Posterior vena cava (tissue), 2 donors: Measurements from ENCODE around the gene ZDHHC18. TPM values are rescaled to one million over a fixed set of nuclear protein-coding genes. Genes with fewer than 3 reads are reported as not detected.

ENCODE experiments used
- DNase-seq: peaks from one replicate; pipeline ENCODE4 v3.0.0-alpha.2; 2020; ENCODE audit warnings: low spot score
- intact Hi-C, 2 donors: fragments of 100-400 bp; cut with DNase I; formaldehyde crosslinking; loops; one replicate each; pipeline versions ENCODE4 v1.14.1 to v1.14.2; 2022 to 2023
- long read RNA-seq, 2 donors: library from polyadenylated mRNA; unstranded; transcript quantifications; one replicate each; pipeline ENCODE4 v2.0.0, GENCODE V29; 2020 to 2021
- total RNA-seq, 2 donors: library from RNA; stranded (reverse); fragmentation: NEBNext Ultra II Directional; extraction: Animal tissue kit (Norgen Biotek cat#: 25700); gene quantifications; one replicate each; pipeline ENCODE4 v1.2.1, GENCODE V29; 2021
- donor health status: DM: yes; HTN: yes; CAD: no.
- donor health status: DM: yes; HTN: yes; CAD: no.

The ZDHHC18 gene, protein sequence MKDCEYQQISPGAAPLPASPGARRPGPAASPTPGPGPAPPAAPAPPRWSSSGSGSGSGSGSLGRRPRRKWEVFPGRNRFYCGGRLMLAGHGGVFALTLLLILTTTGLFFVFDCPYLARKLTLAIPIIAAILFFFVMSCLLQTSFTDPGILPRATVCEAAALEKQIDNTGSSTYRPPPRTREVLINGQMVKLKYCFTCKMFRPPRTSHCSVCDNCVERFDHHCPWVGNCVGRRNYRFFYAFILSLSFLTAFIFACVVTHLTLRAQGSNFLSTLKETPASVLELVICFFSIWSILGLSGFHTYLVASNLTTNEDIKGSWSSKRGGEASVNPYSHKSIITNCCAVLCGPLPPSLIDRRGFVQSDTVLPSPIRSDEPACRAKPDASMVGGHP
- total RNA-seq, result 10 to 100 TPM; 17.4 to 17.7 TPM
- long read RNA-seq, donor 1, partial matches to known transcripts, result 4 of 6 reads
- long read RNA-seq, donor 1, other reads (novel, unspliced or antisense), result 2 of 6 reads
- long read RNA-seq, donor 2, partial matches to known transcripts, result 2 of 11 reads
- long read RNA-seq, donor 2, other reads (novel, unspliced or antisense), result 9 of 11 reads

DNA sequence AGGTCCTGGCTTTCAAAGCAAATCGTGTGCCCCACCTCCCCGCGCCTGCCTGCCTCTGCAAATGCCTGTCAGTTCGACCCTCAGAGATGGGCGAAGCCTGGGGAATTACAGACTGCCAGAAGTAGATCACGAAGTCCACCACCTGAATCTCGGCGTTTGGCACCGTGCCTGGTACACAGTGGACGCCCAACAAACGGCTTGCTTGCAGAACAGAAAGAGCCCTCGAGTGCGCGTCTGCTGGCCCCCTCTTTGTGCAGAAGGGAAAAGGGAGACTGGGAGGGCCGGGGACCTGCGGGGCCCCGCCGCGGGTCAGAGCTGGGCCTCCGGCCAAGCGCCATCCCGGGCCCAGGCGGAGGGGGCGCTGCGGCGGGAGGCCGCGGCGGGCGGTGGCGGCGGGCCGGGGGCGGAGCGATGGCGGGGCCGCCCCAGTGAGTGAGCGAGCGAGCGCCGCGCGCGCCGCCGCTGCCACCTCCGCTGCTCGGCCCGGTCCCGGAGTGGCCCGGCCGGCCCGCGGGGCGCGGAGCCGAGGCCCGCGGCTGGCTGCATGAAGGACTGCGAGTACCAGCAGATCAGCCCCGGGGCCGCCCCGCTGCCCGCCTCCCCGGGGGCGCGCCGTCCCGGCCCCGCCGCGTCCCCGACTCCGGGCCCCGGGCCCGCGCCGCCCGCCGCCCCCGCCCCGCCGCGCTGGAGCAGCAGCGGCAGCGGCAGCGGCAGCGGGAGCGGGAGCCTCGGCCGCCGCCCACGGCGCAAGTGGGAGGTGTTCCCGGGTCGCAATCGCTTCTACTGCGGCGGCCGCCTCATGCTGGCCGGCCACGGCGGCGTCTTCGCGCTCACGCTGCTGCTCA, at the start of gene ZDHHC18:
Gene ZDHHC18 (plus strand): TSS at position 428 of the 845 bp plus-strand sequence. CDS start 117 bp downstream, at position 545.
- peak; percentile 89 for DNase-seq
- intact Hi-C loops, result no loop called here

DNA sequence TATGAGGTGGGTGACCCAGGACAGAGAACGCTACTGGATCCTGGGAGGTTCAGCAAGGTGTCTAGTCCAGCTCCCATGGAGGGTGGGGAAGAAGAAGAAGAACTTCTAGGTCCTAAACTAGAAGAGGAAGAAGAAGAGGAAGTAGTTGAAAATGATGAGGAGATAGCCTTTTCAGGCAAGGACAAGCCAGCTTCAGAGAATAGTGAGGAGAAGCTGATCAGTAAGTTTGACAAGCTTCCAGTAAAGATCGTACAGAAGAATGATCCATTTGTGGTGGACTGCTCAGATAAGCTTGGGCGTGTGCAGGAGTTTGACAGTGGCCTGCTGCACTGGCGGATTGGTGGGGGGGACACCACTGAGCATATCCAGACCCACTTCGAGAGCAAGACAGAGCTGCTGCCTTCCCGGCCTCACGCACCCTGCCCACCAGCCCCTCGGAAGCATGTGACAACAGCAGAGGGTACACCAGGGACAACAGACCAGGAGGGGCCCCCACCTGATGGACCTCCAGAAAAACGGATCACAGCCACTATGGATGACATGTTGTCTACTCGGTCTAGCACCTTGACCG, 47.3 kb upstream of the ZDHHC18 start:
- intact Hi-C loops, result no loop called here
- no peak for DNase-seq

- intact Hi-C loops, result no loop called here
- DNase-seq, result no peak
Measured at GRCh38 chr1:26780344-26780957, 46.0 kb upstream of the ZDHHC18 start.

DNA sequence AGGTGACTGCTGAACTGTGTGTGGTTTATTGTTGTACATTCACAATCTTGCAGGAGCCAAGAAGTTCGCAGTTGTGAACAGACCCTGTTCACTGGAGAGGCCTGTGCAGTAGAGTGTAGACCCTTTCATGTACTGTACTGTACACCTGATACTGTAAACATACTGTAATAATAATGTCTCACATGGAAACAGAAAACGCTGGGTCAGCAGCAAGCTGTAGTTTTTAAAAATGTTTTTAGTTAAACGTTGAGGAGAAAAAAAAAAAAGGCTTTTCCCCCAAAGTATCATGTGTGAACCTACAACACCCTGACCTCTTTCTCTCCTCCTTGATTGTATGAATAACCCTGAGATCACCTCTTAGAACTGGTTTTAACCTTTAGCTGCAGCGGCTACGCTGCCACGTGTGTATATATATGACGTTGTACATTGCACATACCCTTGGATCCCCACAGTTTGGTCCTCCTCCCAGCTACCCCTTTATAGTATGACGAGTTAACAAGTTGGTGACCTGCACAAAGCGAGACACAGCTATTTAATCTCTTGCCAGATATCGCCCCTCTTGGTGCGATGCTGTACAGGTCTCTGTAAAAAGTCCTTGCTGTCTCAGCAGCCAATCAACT, 45.2 kb upstream of the ZDHHC18 start:
- DNase-seq, result no peak
- intact Hi-C loops, result no loop called here

DNA sequence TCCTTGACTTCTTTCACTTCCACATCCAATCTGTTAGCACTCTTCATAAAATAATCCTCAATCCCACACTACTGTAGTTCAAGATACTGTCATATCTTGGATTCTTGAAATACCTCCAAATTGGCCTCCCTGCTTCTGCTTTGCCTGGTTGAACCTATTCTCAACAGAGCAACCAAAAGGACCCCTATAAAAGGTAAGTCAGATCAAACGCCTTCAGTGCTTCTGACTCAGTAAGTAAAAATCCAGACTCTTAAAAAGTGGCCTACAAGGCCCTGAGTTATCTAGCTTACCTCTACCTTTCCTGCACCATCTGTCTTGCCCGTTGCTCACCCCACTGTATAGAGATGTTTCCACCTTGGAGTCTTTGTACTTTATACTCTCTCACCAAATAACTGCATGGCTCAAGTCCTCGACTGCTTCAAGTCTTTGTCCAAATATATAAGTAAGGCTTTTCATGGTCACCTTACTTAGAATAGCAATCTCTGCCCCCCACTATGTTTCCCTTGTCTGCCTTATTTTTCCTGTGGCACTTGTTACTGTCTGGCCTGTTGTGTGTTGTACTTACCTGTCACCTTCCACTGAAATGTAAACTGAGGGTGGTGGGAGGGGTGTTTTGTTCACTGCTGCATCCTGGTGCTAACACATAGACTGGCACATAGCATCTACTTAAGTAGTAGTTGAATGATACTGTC, 43.8 kb upstream of the ZDHHC18 start:
- no peak for DNase-seq
- intact Hi-C loops, result no loop called here

- no peak for DNase-seq
- intact Hi-C loops, result no loop called here
Measured at GRCh38 chr1:26783646-26784022, 42.9 kb upstream of the ZDHHC18 start.

- intact Hi-C loops, result no loop called here
Measured at GRCh38 chr1:26784023-26784871, 42.2 kb upstream of the ZDHHC18 start.

DNA sequence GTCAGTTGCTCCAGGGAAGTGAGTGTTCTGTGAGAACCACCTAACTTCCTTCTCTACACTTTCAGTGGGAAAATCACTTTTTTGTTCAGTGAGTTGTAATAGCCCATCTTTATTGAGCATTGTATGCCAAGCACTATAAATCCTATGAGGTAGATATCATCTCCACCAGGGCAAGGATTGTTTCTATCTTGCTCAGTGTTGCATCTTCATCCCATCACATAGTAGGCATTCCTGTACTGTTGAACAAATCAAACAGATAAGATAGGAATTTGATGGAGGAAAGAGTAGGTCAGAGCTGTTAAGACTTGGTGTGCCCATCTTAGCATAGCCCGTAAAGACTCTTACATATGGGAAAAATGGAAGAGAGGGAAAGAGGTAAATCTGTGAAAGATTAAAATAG, 41.6 kb upstream of the ZDHHC18 start:
- intact Hi-C loops, result loop anchor here (5.0 kb wide), 2 partner anchors 88 to 93 kb away; partner anchors contain the start of gene ARID1A (in 1 of the 2)
- no peak for DNase-seq

More at GRCh38 chr1:26784023-26784871, 42.2 kb upstream of the ZDHHC18 start:
- no peak for DNase-seq

GRCh38 chr1:26785611-26786436, 40.7 kb upstream of the ZDHHC18 start:
- no peak for DNase-seq
- intact Hi-C loops, result loop anchor here (5.0 kb wide), 2 partner anchors 89 to 94 kb away; partner anchors contain the start of gene ARID1A (in 1 of the 2)

GRCh38 chr1:26786437-26787380, 39.8 kb upstream of the ZDHHC18 start:
- DNase-seq, result peak; percentile 91
- intact Hi-C loops, result loop anchor here (5.0 kb wide), 2 partner anchors 89 to 94 kb away; partner anchors contain the start of gene ARID1A (in 1 of the 2)

GRCh38 chr1:26787381-26787705, 39.1 kb upstream of the ZDHHC18 start:
- intact Hi-C loops, result loop anchor here (5.0 kb wide), 2 partner anchors 90 to 95 kb away; partner anchors contain the start of gene ARID1A (in 1 of the 2)
- DNase-seq, result no peak

- intact Hi-C loops, result loop anchor here (5.0 kb wide), 2 partner anchors 91 to 96 kb away; partner anchors contain the start of gene ARID1A (in 1 of the 2)
- peak; percentile 96 for DNase-seq
Measured at GRCh38 chr1:26787706-26788514, 38.6 kb upstream of the ZDHHC18 start, which contains the start of gene PIGV. Gene PIGV (plus strand): TSS chr1:26787950. CDS start chr1:26790816, 2,866 bp downstream.

DNA sequence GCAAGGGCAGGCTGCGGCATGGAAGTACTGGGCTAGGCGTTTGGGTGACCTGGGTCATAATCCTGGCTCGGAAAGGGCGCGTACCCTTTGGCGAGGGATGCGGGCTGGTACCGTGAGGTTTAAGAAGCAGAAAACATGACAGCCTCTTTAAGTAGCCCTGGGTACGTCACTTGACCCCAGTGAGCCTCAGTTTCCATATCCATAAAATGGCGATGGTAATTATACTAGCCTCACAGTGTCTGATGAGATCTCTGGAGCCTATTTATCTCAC, 38.0 kb upstream of the ZDHHC18 start:
- no peak for DNase-seq
- intact Hi-C loops, result loop anchor here (5.0 kb wide), 2 partner anchors 91 to 96 kb away; partner anchors contain the start of gene ARID1A (in 1 of the 2)
